ENCODE measurements around the gene C14orf132. TPM values are rescaled to one million over a fixed set of nuclear protein-coding genes. Genes with fewer than 3 reads are reported as not detected.

The C14orf132 gene
- total and polyA plus RNA-seq, 4 experiments from 2014 or later: 1.2 to 20.6 (median 9.7) TPM

GRCh38 chr14:96102081-96102856 lies 63.1 kb downstream of the C14orf132 start:
- no peak overlapping the region for H3K27ac ChIP-seq (ENCODE audit: low read depth, low read length)
- no peaks in the 10 kb centered on the region for H3K36me3 ChIP-seq (ENCODE audit: insufficient read depth, low read length)
- H3K4me1 ChIP-seq (ENCODE audit: insufficient read depth, low read length): no peaks in the 10 kb centered on the region
- CTCF ChIA-PET (ENCODE audit: partially characterized antibody): interaction anchor here (1.4 to 6.8 kb wide), 6 partner anchors 25 to 322 kb away, joined by 3 to 114 read pairs (median 6); no protein-coding TSS in a partner anchor
- Mint-ChIP-seq H3K9me3 (no peaks in the 10 kb centered on the region), H3K27ac (peak overlapping the region in 2 of 7 donors; percentile 23 to 64), H3K27me3 (no peaks in the 10 kb centered on the region), H3K36me3 (no peaks in the 10 kb centered on the region), H3K4me1 (peaks cover 0 to 4% (median 0%) of the 10 kb centered on the region in 4 donors), H3K4me3 (no peak overlapping the region)
- H3K4me3 ChIP-seq (ENCODE audit: low read length in 2 of 2): no peak overlapping the region
- H3K27me3 ChIP-seq (ENCODE audit: insufficient read depth, low read length): no peaks in the 10 kb centered on the region
- POLR2A ChIA-PET (ENCODE audit: partially characterized antibody): no interaction called here
- intact Hi-C loops (cut with micrococcal nuclease): no loop called here
- no peak for DNase-seq
- no peaks in the 10 kb centered on the region for H3K9me3 ChIP-seq (ENCODE audit: control insufficient read depth in 1 of 2, low read length in 2 of 2)

GRCh38 chr14:96103075-96103474 lies 63.9 kb downstream of the C14orf132 start:
- no peaks in the 10 kb centered on the region for H3K9me3 Mint-ChIP-seq
- no peaks in the 10 kb centered on the region for H3K36me3 Mint-ChIP-seq
- peaks cover 0 to 4% (median 0%) of the 10 kb centered on the region in 4 donors for H3K4me1 Mint-ChIP-seq
- DNase-seq: no peak
- H3K27ac ChIP-seq (ENCODE audit: low read depth, low read length): no peak overlapping the region
- ChIA-PET POLR2A (ENCODE audit: partially characterized antibody) (no interaction called here), CTCF (ENCODE audit: partially characterized antibody) (interaction anchor here (1.2 to 6.8 kb wide), 4 partner anchors 64 to 321 kb away, joined by 3 to 114 read pairs (median 4); no protein-coding TSS in a partner anchor)
- no peak overlapping the region for H3K4me3 ChIP-seq (ENCODE audit: low read length in 2 of 2)
- H3K36me3 ChIP-seq (ENCODE audit: insufficient read depth, low read length): no peaks in the 10 kb centered on the region
- no peaks in the 10 kb centered on the region for H3K4me1 ChIP-seq (ENCODE audit: insufficient read depth, low read length)
- H3K27ac Mint-ChIP-seq: no peak overlapping the region
- no peaks in the 10 kb centered on the region for H3K9me3 ChIP-seq (ENCODE audit: control insufficient read depth in 1 of 2, low read length in 2 of 2)
- intact Hi-C loops (cut with micrococcal nuclease): no loop called here
- peaks cover 0 to 2% of the 10 kb centered on the region in 2 donors for H3K27me3 Mint-ChIP-seq
- H3K27me3 ChIP-seq (ENCODE audit: insufficient read depth, low read length): no peaks in the 10 kb centered on the region
- H3K4me3 Mint-ChIP-seq: no peak overlapping the region

DNA sequence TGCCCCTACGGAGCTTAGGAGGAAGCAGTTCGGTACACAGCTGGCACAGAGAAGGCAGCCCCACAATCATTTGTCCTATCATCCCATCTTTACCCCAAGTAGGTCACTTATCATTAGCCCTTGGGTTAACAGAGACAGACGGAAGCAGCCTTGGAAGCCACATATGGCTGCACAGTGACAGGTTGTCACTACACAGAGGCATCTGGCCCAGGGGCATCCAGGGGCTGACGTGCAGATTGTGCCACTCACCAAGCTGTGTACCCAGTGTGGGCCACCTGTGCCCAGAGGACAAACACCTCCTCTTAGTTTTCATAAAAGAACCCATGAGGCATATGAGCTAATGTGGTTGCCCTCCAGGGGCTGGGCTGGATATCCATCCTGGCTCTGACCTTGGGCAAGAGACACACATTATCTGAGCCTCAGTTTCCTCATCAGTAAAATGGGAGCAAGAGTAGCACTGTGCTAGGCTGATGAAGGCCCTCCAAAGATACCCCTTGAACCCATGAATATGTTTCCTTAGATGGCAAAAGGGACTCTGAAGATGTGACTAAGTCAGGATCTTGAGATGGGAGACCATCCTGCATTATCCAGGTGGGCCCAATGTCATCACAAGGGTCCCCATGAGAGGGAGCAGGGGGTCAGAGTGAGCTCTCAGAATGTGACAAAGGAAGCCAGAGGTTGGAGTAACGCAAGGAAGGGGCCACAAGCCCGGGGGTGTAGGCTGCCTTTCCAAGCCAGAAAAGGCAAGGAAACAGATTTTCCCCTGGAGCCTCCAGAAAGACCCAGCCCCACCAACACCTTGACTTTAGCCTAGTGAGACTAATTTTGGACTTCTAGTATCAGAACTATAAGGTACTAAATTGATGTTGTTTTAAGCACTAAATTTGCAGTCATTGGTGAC lies 64.6 kb downstream of the C14orf132 start:
- H3K27ac ChIP-seq (ENCODE audit: low read depth, low read length): no peak overlapping the region
- no peaks in the 10 kb centered on the region for H3K27me3 ChIP-seq (ENCODE audit: insufficient read depth, low read length)
- no peaks in the 10 kb centered on the region for H3K9me3 ChIP-seq (ENCODE audit: control insufficient read depth in 1 of 2, low read length in 2 of 2)
- intact Hi-C loops (cut with micrococcal nuclease): no loop called here
- no peak overlapping the region for H3K4me3 Mint-ChIP-seq
- H3K9me3 Mint-ChIP-seq: no peaks in the 10 kb centered on the region
- H3K36me3 ChIP-seq (ENCODE audit: insufficient read depth, low read length): no peaks in the 10 kb centered on the region
- ChIA-PET CTCF (ENCODE audit: partially characterized antibody) (interaction anchor here (1.2 to 6.8 kb wide), 2 partner anchors 64 to 171 kb away, joined by 3 to 114 read pairs; no protein-coding TSS in a partner anchor), POLR2A (ENCODE audit: partially characterized antibody) (no interaction called here)
- no peak overlapping the region for H3K4me3 ChIP-seq (ENCODE audit: low read length in 2 of 2)
- no peak for DNase-seq
- H3K4me1 Mint-ChIP-seq: peaks cover 0 to 4% (median 0%) of the 10 kb centered on the region in 4 donors
- H3K27ac Mint-ChIP-seq: no peak overlapping the region
- peaks cover 0 to 2% of the 10 kb centered on the region in 2 donors for H3K27me3 Mint-ChIP-seq
- H3K36me3 Mint-ChIP-seq: no peaks in the 10 kb centered on the region
- H3K4me1 ChIP-seq (ENCODE audit: insufficient read depth, low read length): no peaks in the 10 kb centered on the region

GRCh38 chr14:96104469-96105057 lies 65.4 kb downstream of the C14orf132 start:
- H3K27ac Mint-ChIP-seq: no peak overlapping the region
- no peaks in the 10 kb centered on the region for H3K36me3 ChIP-seq (ENCODE audit: insufficient read depth, low read length)
- H3K9me3 ChIP-seq (ENCODE audit: control insufficient read depth in 1 of 2, low read length in 2 of 2): no peaks in the 10 kb centered on the region
- H3K4me1 ChIP-seq (ENCODE audit: insufficient read depth, low read length): no peaks in the 10 kb centered on the region
- CTCF ChIA-PET (ENCODE audit: partially characterized antibody): no interaction called here
- DNase-seq: no peak
- H3K4me1 Mint-ChIP-seq: peaks cover 0 to 4% (median 0%) of the 10 kb centered on the region in 4 donors
- no peak overlapping the region for H3K4me3 ChIP-seq (ENCODE audit: low read length in 2 of 2)
- H3K27me3 ChIP-seq (ENCODE audit: insufficient read depth, low read length): no peaks in the 10 kb centered on the region
- POLR2A ChIA-PET (ENCODE audit: partially characterized antibody): no interaction called here
- peaks cover 0 to 2% of the 10 kb centered on the region in 2 donors for H3K27me3 Mint-ChIP-seq
- no peaks in the 10 kb centered on the region for H3K36me3 Mint-ChIP-seq
- intact Hi-C loops (cut with micrococcal nuclease): no loop called here
- H3K4me3 Mint-ChIP-seq: no peak overlapping the region
- no peak overlapping the region for H3K27ac ChIP-seq (ENCODE audit: low read depth, low read length)
- no peaks in the 10 kb centered on the region for H3K9me3 Mint-ChIP-seq

- H3K4me3 ChIP-seq (ENCODE audit: low read length in 2 of 2): no peak overlapping the region
- no peak for DNase-seq
- Mint-ChIP-seq H3K4me1 (peaks cover 0 to 4% (median 0%) of the 10 kb centered on the region in 4 donors), H3K9me3 (no peaks in the 10 kb centered on the region), H3K4me3 (no peak overlapping the region), H3K27me3 (peaks cover 0 to 2% of the 10 kb centered on the region in 2 donors), H3K36me3 (no peaks in the 10 kb centered on the region), H3K27ac (no peak overlapping the region)
- ChIA-PET POLR2A (ENCODE audit: partially characterized antibody) (no interaction called here), CTCF (ENCODE audit: partially characterized antibody) (interaction anchor here (1.5 kb wide), 1 partner anchor 169 kb away, joined by 4 read pairs; no protein-coding TSS in a partner anchor)
- H3K27ac ChIP-seq (ENCODE audit: low read depth, low read length): no peak overlapping the region
- no peaks in the 10 kb centered on the region for H3K9me3 ChIP-seq (ENCODE audit: control insufficient read depth in 1 of 2, low read length in 2 of 2)
- intact Hi-C loops (cut with micrococcal nuclease): no loop called here
- no peaks in the 10 kb centered on the region for H3K27me3 ChIP-seq (ENCODE audit: insufficient read depth, low read length)
- H3K36me3 ChIP-seq (ENCODE audit: insufficient read depth, low read length): no peaks in the 10 kb centered on the region
- no peaks in the 10 kb centered on the region for H3K4me1 ChIP-seq (ENCODE audit: insufficient read depth, low read length)
Measured at GRCh38 chr14:96105089-96105925, 66.1 kb downstream of the C14orf132 start.

DNA sequence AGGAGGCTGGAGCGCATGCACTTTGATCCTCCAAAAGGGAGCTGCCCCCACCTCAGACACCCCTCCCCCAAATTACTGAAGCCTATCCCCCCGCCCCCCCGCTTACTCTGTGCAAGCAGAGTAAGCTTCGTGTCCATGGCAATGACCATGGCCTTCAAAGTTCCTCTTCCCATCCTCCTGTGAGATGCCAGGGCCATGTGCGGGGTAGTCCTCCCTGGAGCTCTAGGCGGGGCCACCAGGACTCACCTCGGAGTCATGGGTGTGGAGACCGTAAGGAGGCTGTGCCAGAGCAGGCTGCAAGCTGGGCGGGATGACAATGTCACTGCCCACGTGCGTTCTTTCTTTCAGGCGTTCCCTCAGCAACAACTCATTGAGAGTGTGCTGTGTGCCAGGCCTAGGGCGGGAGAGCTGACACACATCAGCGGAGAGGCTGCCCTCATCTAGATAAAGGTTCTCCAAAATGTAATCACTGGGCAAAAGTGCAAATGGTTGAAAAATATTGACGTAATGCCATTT lies 66.8 kb downstream of the C14orf132 start:
- H3K27ac Mint-ChIP-seq: no peak overlapping the region
- CTCF ChIA-PET (ENCODE audit: partially characterized antibody): interaction anchor here (1.5 kb wide), 1 partner anchor 168 kb away, joined by 4 read pairs; no protein-coding TSS in a partner anchor

More for the DNA sequence above, 66.8 kb downstream of the C14orf132 start:
- Histone ChIP-seq H3K4me1 (ENCODE audit: insufficient read depth, low read length) (no peaks in the 10 kb centered on the region), H3K27ac (ENCODE audit: low read depth, low read length) (no peak overlapping the region), H3K27me3 (ENCODE audit: insufficient read depth, low read length) (no peaks in the 10 kb centered on the region), H3K9me3 (ENCODE audit: control insufficient read depth in 1 of 2, low read length in 2 of 2) (no peaks in the 10 kb centered on the region), H3K36me3 (ENCODE audit: insufficient read depth, low read length) (no peaks in the 10 kb centered on the region), H3K4me3 (ENCODE audit: low read length in 2 of 2) (no peak overlapping the region)
- Mint-ChIP-seq H3K27me3 (peaks cover 0 to 2% of the 10 kb centered on the region in 2 donors), H3K9me3 (no peaks in the 10 kb centered on the region), H3K4me3 (no peak overlapping the region), H3K4me1 (no peaks in the 10 kb centered on the region), H3K36me3 (no peaks in the 10 kb centered on the region)
- intact Hi-C loops (cut with micrococcal nuclease): no loop called here
- DNase-seq: no peak
- POLR2A ChIA-PET (ENCODE audit: partially characterized antibody): no interaction called here

Measured in CD4-positive, alpha-beta memory T cell (primary cell).